ENCODE data around the gene BTBD9. TPM values are rescaled to one million over a fixed set of nuclear protein-coding genes. Genes with fewer than 3 reads are reported as not detected.

Gene BTBD9
- total RNA-seq, 1 donor from 2014 or later: 24.1 TPM

GRCh38 chr6:38505826-38506225 lies 133.9 kb downstream of the BTBD9 start:
- Histone ChIP-seq H3K27me3 (no peaks in the 10 kb centered on the region), H3K36me3 (no peaks in the 10 kb centered on the region), H3K4me1 (no peaks in the 10 kb centered on the region), H3K27ac (no peak overlapping the region), H3K9me3 (no peaks in the 10 kb centered on the region), H3K4me3 (no peak overlapping the region)
- DNase-seq (ENCODE audit: extremely low spot score in 2 of 2): no peak
- intact Hi-C loops (cut with DNase I): no loop called here
- no peak for TF ChIP-seq CTCF (IDR thresholded peaks at IDR 0.05)
- no peak for TF ChIP-seq POLR2A (IDR thresholded peaks at IDR 0.05)
- TF ChIP-seq POLR2AphosphoS5 (IDR thresholded peaks at IDR 0.05; ENCODE audit: insufficient read depth in 1 of 2, low read depth in 1 of 2): no peak

DNA sequence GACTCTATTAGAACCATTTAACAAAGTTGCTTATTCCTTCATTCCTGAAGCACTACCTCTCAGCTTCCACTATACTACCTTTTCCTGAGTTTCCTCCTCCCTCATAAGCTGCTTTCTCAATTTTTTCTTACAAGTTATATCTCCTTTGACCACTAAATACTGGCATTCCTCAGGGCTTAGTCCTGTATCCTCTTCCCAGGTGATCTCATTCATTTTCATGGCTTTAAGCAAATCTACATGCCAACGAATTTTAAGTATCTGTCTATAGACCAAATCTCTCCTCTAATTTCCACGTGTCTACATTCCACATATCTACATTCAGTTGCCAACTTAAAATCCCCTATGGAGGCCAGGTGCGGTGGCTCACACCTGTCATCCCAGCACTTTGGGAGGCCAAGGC lies 134.7 kb downstream of the BTBD9 start:
- no peak for DNase-seq (ENCODE audit: extremely low spot score in 2 of 2)
- intact Hi-C loops (cut with DNase I): no loop called here
- H3K27me3 ChIP-seq: no peaks in the 10 kb centered on the region

DNA sequence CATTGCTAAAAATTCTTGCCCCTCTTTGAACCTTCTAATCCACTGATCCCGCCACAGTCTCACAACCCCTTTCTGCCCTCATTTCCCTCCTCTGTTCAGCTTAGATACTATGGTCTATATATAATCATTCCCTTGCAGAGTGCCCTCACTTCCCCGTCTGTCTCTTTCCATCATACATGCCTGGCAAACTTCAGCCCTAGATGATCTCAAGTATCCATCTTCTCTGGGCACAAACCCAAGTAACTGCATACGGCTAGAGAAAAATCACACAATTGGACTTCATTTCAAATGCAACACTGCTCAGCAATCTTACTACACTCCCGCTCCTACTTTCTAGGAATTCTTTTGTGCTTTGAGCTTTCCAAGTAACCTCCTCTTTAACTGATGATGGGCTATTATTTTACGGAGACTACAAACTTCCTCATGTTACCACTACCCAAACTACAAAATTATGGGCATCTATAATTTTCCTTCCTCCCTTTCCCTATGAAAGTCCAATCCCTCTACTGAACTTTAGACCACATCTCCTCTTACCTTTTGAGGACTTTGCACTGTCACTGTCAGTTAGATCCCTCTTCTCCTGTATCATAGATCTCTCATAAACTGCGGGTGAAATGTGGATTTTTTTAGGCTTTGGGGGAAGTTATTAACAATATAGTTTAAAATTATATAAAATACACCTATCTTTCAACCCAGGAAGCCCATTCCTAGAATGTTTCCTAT lies 135.6 kb downstream of the BTBD9 start:
- DNase-seq (ENCODE audit: extremely low spot score in 2 of 2): no peak
- H3K27ac ChIP-seq: no peak overlapping the region
- no peaks in the 10 kb centered on the region for H3K4me1 ChIP-seq
- H3K4me3 ChIP-seq: no peak overlapping the region
- no peaks in the 10 kb centered on the region for H3K9me3 ChIP-seq
- H3K27me3 ChIP-seq: no peaks in the 10 kb centered on the region
- no peak for TF ChIP-seq CTCF (IDR thresholded peaks at IDR 0.05)
- TF ChIP-seq POLR2A (IDR thresholded peaks at IDR 0.05): no peak
- TF ChIP-seq POLR2AphosphoS5 (IDR thresholded peaks at IDR 0.05; ENCODE audit: insufficient read depth in 1 of 2, low read depth in 1 of 2): no peak
- no peaks in the 10 kb centered on the region for H3K36me3 ChIP-seq
- intact Hi-C loops (cut with DNase I): no loop called here

More for the DNA sequence above, 134.7 kb downstream of the BTBD9 start:
- Histone ChIP-seq H3K27ac (no peak overlapping the region), H3K36me3 (no peaks in the 10 kb centered on the region), H3K4me1 (no peaks in the 10 kb centered on the region), H3K9me3 (no peaks in the 10 kb centered on the region), H3K4me3 (no peak overlapping the region)
- TF ChIP-seq POLR2AphosphoS5 (IDR thresholded peaks at IDR 0.05; ENCODE audit: insufficient read depth in 1 of 2, low read depth in 1 of 2) (no peak), POLR2A (IDR thresholded peaks at IDR 0.05) (no peak), CTCF (IDR thresholded peaks at IDR 0.05) (no peak)

- Histone ChIP-seq H3K36me3 (no peaks in the 10 kb centered on the region), H3K4me1 (peaks cover 5% of the 10 kb centered on the region), H3K27ac (no peak overlapping the region), H3K4me3 (no peak overlapping the region), H3K9me3 (no peaks in the 10 kb centered on the region), H3K27me3 (no peaks in the 10 kb centered on the region)
- TF ChIP-seq POLR2A (IDR thresholded peaks at IDR 0.05) (no peak), POLR2AphosphoS5 (IDR thresholded peaks at IDR 0.05; ENCODE audit: insufficient read depth in 1 of 2, low read depth in 1 of 2) (no peak), CTCF (IDR thresholded peaks at IDR 0.05) (no peak)
- intact Hi-C loops (cut with DNase I): no loop called here
- DNase-seq (ENCODE audit: extremely low spot score in 2 of 2): no peak
These were observed 136.5 kb downstream of the BTBD9 start for GRCh38 chr6:38503032-38503773.

DNA sequence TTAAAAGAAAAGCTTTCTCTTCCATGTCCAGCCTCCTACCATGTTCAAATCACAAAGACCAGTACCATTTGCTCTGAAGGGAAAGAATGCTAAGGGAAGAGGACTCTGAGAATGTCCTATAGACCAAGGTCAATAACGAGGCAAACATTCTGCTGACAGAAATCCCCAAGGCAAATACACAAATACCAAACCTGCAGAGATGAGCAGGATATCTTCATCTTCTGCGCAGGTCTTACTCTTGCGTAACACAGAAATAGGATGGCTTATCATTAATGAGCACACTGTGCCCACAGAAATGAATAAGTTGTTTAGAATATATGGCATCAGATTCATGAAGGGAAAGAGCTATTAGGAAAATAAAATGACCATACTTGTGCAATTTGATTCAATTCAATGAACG lies 137.3 kb downstream of the BTBD9 start:
- intact Hi-C loops (cut with DNase I): no loop called here
- Histone ChIP-seq H3K4me3 (no peak overlapping the region), H3K9me3 (no peaks in the 10 kb centered on the region), H3K4me1 (peaks cover 5% of the 10 kb centered on the region), H3K27ac (no peak overlapping the region), H3K36me3 (no peaks in the 10 kb centered on the region), H3K27me3 (no peaks in the 10 kb centered on the region)
- no peak for DNase-seq (ENCODE audit: extremely low spot score in 2 of 2)
- TF ChIP-seq POLR2A (IDR thresholded peaks at IDR 0.05): no peak

Measured in vagina (tissue), 2 donors.